ENCODE results near the gene CHRNE. TPM values are rescaled to one million over a fixed set of nuclear protein-coding genes. Genes with fewer than 3 reads are reported as not detected.
A peak's percentile ranks its signal among the peaks of the same experiment; 100 is the strongest.

The CHRNE gene
- polyA plus RNA-seq, 1 donor (not counting 4 experiments of a cell fraction or from before 2014, with no cell fraction given) = 0.04 TPM

DNA sequence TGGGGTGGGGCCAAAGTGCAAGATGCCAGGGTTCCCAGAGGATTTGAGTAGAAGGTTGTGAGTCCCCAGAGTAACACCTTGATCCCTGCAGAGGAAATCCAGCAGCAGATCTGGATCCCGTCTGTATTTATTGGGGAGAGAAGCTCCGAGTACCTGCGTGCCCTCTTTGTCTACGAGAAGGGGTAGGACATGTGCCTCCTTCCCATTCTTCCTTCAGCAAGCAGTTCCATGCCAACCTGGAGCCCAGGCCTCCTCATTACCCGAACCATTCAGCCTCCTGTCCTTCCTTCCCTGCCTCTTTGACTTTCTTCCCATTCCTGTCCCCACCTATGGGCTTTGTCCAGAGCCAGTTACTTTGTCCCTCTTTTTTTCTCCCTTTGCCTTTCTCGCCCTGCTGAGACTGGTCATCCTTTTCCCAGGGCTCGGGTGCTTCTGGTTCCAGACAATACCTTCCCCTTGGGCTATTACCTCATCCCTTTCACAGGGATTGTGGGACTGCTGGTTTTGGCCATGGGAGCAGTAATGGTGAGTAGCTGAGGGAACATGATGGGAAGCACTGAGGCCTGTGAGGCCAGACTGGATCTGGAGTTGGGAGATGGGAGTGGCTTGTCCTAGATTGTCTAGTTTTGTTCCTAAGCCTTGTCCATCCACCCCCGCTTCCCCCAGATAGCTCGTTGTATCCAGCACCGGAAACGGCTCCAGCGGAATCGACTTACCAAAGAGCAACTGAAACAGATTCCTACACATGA is 40.0 kb upstream of the CHRNE start:
- no peaks in the 10 kb centered on the region for H3K9me1 ChIP-seq (ENCODE audit: control insufficient read depth, extremely low read depth, insufficient read depth, low read length)
- no peak overlapping the region for H3K4me3 ChIP-seq (ENCODE audit: control insufficient read depth in 2 of 3, extremely low read depth in 1 of 3, insufficient read depth in 2 of 3, low read depth in 1 of 3, low read length in 3 of 3)
- H3K4me1 ChIP-seq (ENCODE audit: control insufficient read depth, extremely low read depth, insufficient read depth, low read length) = peaks cover 45% of the 10 kb centered on the region
- H3K27me3 ChIP-seq (ENCODE audit: control insufficient read depth, extremely low read depth, insufficient read depth, low read length) = no peaks in the 10 kb centered on the region
- no peak overlapping the region for H3K4me2 ChIP-seq (ENCODE audit: control insufficient read depth, extremely low read depth, insufficient read depth, low read depth, low read length)
- no peak overlapping the region for H2AFZ ChIP-seq (ENCODE audit: control insufficient read depth, low read length)
- FAIRE-seq (no peak), DNase-seq (ENCODE audit: low read depth, low spot score) (no peak)
- dilution Hi-C loops (cut with MboI; ENCODE audit: extremely low pct_ligation_motif_present, low sequenced_read_pairs) = loop anchor here (10.0 kb wide), 1 partner anchor 62 kb away; no protein-coding TSS in a partner anchor
- TF ChIP-seq, protein P1, sequence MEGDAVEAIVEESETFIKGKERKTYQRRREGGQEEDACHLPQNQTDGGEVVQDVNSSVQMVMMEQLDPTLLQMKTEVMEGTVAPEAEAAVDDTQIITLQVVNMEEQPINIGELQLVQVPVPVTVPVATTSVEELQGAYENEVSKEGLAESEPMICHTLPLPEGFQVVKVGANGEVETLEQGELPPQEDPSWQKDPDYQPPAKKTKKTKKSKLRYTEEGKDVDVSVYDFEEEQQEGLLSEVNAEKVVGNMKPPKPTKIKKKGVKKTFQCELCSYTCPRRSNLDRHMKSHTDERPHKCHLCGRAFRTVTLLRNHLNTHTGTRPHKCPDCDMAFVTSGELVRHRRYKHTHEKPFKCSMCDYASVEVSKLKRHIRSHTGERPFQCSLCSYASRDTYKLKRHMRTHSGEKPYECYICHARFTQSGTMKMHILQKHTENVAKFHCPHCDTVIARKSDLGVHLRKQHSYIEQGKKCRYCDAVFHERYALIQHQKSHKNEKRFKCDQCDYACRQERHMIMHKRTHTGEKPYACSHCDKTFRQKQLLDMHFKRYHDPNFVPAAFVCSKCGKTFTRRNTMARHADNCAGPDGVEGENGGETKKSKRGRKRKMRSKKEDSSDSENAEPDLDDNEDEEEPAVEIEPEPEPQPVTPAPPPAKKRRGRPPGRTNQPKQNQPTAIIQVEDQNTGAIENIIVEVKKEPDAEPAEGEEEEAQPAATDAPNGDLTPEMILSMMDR (optimal IDR thresholded peaks at IDR 0.05 in 1 of 3, IDR thresholded peaks at IDR 0.05 in 1 of 3, conservative IDR thresholded peaks at IDR 0.05 in 1 of 3; ENCODE audit: extremely low read depth in 1 of 3, insufficient read depth in 2 of 3, low read length in 3 of 3) = no peak
- TF ChIP-seq EZH2 (IDR thresholded peaks at IDR 0.05; ENCODE audit: low read length) = no peak
- H3K27ac ChIP-seq (ENCODE audit: control insufficient read depth, insufficient read depth, low read length) = no peak overlapping the region
- H4K20me1 ChIP-seq (ENCODE audit: control insufficient read depth, extremely low read depth, insufficient read depth, low read length) = peaks cover 15% of the 10 kb centered on the region
- no peaks in the 10 kb centered on the region for H3K9me3 ChIP-seq (ENCODE audit: control insufficient read depth, low read depth, low read length)
- peaks cover 33 to 38% of the 10 kb centered on the region in 2 experiments for H3K36me3 ChIP-seq (ENCODE audit: control insufficient read depth in 2 of 2, extremely low read depth in 1 of 2, insufficient read depth in 2 of 2, low read length in 2 of 2)
- H3K9ac ChIP-seq (ENCODE audit: control insufficient read depth, extremely low read depth, insufficient read depth, low read length) = no peak overlapping the region
- H3K79me2 ChIP-seq (ENCODE audit: control insufficient read depth, insufficient read depth, low read length) = peaks cover 74% of the 10 kb centered on the region

DNA sequence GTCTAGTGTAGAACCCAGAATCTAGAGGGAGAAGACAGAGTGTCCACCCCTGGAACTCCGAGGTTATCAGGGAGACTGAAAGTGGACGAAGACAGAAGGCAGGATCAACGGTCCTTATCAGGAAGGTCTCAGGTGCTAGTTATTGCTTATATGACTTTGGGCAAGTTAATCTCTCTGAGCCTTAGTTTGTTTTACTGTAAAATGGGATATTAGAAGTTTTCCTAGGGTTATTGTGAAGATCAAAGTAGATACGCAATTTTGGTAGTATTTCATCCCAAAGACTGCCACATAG is 38.4 kb upstream of the CHRNE start:
- Histone ChIP-seq H3K4me1 (ENCODE audit: control insufficient read depth, extremely low read depth, insufficient read depth, low read length) (peaks cover 44% of the 10 kb centered on the region), H3K27ac (ENCODE audit: control insufficient read depth, insufficient read depth, low read length) (peak overlapping the region; percentile 98), H3K79me2 (ENCODE audit: control insufficient read depth, insufficient read depth, low read length) (peaks cover 62% of the 10 kb centered on the region), H3K4me3 (ENCODE audit: control insufficient read depth in 2 of 3, extremely low read depth in 1 of 3, insufficient read depth in 2 of 3, low read depth in 1 of 3, low read length in 3 of 3) (peak overlapping the region; percentile 88 to 93 (median 91)), H3K9me1 (ENCODE audit: control insufficient read depth, extremely low read depth, insufficient read depth, low read length) (no peaks in the 10 kb centered on the region), H3K36me3 (ENCODE audit: control insufficient read depth in 2 of 2, extremely low read depth in 1 of 2, insufficient read depth in 2 of 2, low read length in 2 of 2) (peaks cover 31 to 32% of the 10 kb centered on the region in 2 experiments), H3K4me2 (ENCODE audit: control insufficient read depth, extremely low read depth, insufficient read depth, low read depth, low read length) (peak overlapping the region; percentile 100), H3K9ac (ENCODE audit: control insufficient read depth, extremely low read depth, insufficient read depth, low read length) (peak overlapping the region; percentile 97), H4K20me1 (ENCODE audit: control insufficient read depth, extremely low read depth, insufficient read depth, low read length) (peaks cover 7% of the 10 kb centered on the region), H3K27me3 (ENCODE audit: control insufficient read depth, extremely low read depth, insufficient read depth, low read length) (no peaks in the 10 kb centered on the region), H3K9me3 (ENCODE audit: control insufficient read depth, low read depth, low read length) (no peaks in the 10 kb centered on the region), H2AFZ (ENCODE audit: control insufficient read depth, low read length) (no peak overlapping the region)
- TF ChIP-seq, protein P1 (optimal IDR thresholded peaks at IDR 0.05 in 1 of 3, IDR thresholded peaks at IDR 0.05 in 1 of 3, conservative IDR thresholded peaks at IDR 0.05 in 1 of 3; ENCODE audit: extremely low read depth in 1 of 3, insufficient read depth in 2 of 3, low read length in 3 of 3) = no peak
- TF ChIP-seq EZH2 (IDR thresholded peaks at IDR 0.05; ENCODE audit: low read length) = no peak
- FAIRE-seq (no peak), DNase-seq (ENCODE audit: low read depth, low spot score) (no peak)
- dilution Hi-C loops (cut with MboI; ENCODE audit: extremely low pct_ligation_motif_present, low sequenced_read_pairs) = loop anchor here (10.0 kb wide), 1 partner anchor 64 kb away; no protein-coding TSS in a partner anchor

Data from keratinocyte (primary cell).